Mesothelial cell of epicardium (in vitro differentiated cells): ENCODE data around the gene CCT8. TPM values are rescaled to one million over a fixed set of nuclear protein-coding genes. Genes with fewer than 3 reads are reported as not detected.

Source experiments
- DNase-seq, 2 experiments: peaks; one replicate each; pipeline ENCODE4 v3.0.0; 2021; ENCODE audit warnings: low spot score in 2 of 2; ENCODE audit not compliant: unreplicated experiment in 2 of 2
- H3K27ac Mint-ChIP-seq: 2 replicates; pipeline ENCODE4 v1.8.0; 2021; ENCODE audit warnings: mixed read lengths
- H3K27me3 Mint-ChIP-seq: 2 replicates; pipeline ENCODE4 v1.8.0; 2021; ENCODE audit warnings: low read depth, mixed read lengths
- H3K36me3 Mint-ChIP-seq: 2 replicates; pipeline ENCODE4 v1.8.0; 2021; ENCODE audit warnings: mixed read lengths
- H3K4me1 Mint-ChIP-seq: 2 replicates; pipeline ENCODE4 v1.8.0; 2021; ENCODE audit warnings: mixed read lengths
- H3K4me3 Mint-ChIP-seq: 2 replicates; pipeline ENCODE4 v1.8.0; 2021; ENCODE audit warnings: mild to moderate bottlenecking, moderate library complexity, mixed read lengths
- H3K9me3 Mint-ChIP-seq: 2 replicates; pipeline ENCODE4 v1.8.0; 2021; ENCODE audit warnings: mixed read lengths
- CTCF ChIP-seq: fragments of 200-600 bp; sonication (generic); IDR thresholded peaks from one replicate; pipeline ENCODE4 v1.5.0; 2021; ENCODE audit warnings: antibody characterized with exemption; ENCODE audit not compliant: unreplicated experiment
- total RNA-seq: library from RNA; stranded (reverse); gene quantifications from 3 replicates; pipeline ENCODE4 v1.2.1, GENCODE V29; 2021

The CCT8 gene
- total RNA-seq, 1 donor from 2014 or later, result 166 TPM

DNA sequence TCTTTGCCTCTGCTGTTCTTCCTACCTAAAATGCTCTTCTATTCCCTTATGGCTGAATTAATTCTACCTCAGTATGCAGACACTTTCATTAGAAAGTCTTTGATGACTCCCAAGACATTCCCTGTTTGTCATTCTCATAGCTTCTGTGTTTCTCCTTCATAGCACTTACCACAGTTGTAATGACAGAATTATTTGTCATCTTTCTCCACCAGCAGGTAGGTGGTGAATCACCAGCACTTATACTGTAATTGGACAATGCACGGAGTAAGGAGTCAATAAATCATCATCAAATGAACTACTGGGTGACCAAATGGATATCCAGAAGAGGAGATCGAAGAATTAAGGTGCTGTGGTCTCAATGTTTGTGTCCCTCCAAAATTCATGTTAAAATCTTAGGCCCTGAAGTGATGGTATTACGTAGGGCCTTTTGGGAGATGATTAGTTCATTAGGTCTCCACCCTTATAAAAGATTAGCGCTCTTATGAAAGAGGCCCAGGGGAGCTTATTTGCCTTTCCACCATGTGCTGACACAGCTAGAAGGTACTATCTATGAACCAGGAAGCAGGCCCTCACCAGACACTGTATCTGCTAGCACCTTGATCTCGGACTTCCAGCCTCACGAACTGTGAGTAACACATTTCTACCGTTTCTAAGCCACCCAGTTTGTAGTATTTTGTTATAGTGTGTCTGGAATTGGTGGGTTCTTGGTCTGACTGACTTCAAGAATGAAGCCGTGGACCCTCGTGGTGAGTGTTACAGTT, 2.4 kb upstream of the CCT8 start:
- Mint-ChIP-seq H3K27ac (no peak overlapping the region), H3K36me3 (no peaks in the 10 kb centered on the region), H3K9me3 (no peaks in the 10 kb centered on the region), H3K4me3 (no peak overlapping the region), H3K27me3 (no peaks in the 10 kb centered on the region), H3K4me1 (peaks cover 18% of the 10 kb centered on the region)
- no peak for DNase-seq
- TF ChIP-seq CTCF, result no peak

DNA sequence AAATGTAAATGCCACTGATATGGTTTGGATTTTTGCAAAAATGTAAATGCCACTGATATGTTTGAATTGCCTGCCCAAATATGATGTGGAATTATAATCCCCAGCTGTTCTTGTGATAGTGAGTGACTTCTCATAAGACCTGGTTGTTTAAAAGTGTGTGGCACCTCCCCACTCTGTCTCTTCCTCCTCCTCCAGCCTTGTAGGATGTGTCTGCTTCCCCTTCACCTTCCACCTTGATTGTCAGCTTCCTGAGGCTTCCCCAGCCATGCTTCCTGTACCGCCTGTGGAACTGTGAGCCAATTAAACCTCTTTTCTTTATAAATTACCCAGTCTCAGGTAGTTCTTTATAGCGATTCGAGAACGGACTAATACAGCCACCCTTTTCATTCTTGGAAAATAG, 1.3 kb upstream of the CCT8 start:
- Mint-ChIP-seq H3K4me3 (peak overlapping the region; percentile 50), H3K27ac (no peak overlapping the region), H3K27me3 (no peaks in the 10 kb centered on the region), H3K36me3 (no peaks in the 10 kb centered on the region), H3K4me1 (peaks cover 18% of the 10 kb centered on the region), H3K9me3 (no peaks in the 10 kb centered on the region)
- no peak for DNase-seq
- TF ChIP-seq CTCF, result no peak

GRCh38 chr21:29074007-29074376, 544 bp upstream of the CCT8 start:
- no peak for TF ChIP-seq CTCF
- no peak for DNase-seq
- Mint-ChIP-seq H3K4me1 (peaks cover 18% of the 10 kb centered on the region), H3K36me3 (no peaks in the 10 kb centered on the region), H3K4me3 (peak overlapping the region; percentile 99), H3K9me3 (no peaks in the 10 kb centered on the region), H3K27ac (peak overlapping the region; percentile 99), H3K27me3 (no peaks in the 10 kb centered on the region)

GRCh38 chr21:29072873-29073221, 601 bp downstream of the CCT8 start:
- H3K4me3 Mint-ChIP-seq, result peak overlapping the region; percentile 99
- H3K27ac Mint-ChIP-seq, result peak overlapping the region; percentile 99
- DNase-seq, result no peak
- H3K27me3 Mint-ChIP-seq, result no peaks in the 10 kb centered on the region
- H3K4me1 Mint-ChIP-seq, result peaks cover 18% of the 10 kb centered on the region
- TF ChIP-seq CTCF, result no peak
- peaks cover 1% of the 10 kb centered on the region for H3K36me3 Mint-ChIP-seq
- H3K9me3 Mint-ChIP-seq, result no peaks in the 10 kb centered on the region

- no peak for TF ChIP-seq CTCF
- H3K9me3 Mint-ChIP-seq, result no peaks in the 10 kb centered on the region
- no peak overlapping the region for H3K27ac Mint-ChIP-seq
- no peak overlapping the region for H3K4me3 Mint-ChIP-seq
- no peaks in the 10 kb centered on the region for H3K27me3 Mint-ChIP-seq
- H3K4me1 Mint-ChIP-seq, result no peaks in the 10 kb centered on the region
- DNase-seq, result no peak
- H3K36me3 Mint-ChIP-seq, result peaks cover 48% of the 10 kb centered on the region
Measured at GRCh38 chr21:29064850-29065481, 8.5 kb downstream of the CCT8 start.
